Measurements from ENCODE around the gene CAMK2B. TPM values are rescaled to one million over a fixed set of nuclear protein-coding genes. Genes with fewer than 3 reads are reported as not detected.

Gene CAMK2B
- total RNA-seq, 1 donor from 2014 or later = 0.09 TPM

GRCh38 chr7:44218418-44219201 lies 106.8 kb downstream of the CAMK2B start:
- Histone ChIP-seq H2AFZ (replicated peaks) (peak overlapping the region; percentile 20), H3K79me2 (ENCODE audit: low read depth) (no peaks in the 10 kb centered on the region), H3K9me3 (ENCODE audit: low read depth) (no peaks in the 10 kb centered on the region), H3K27ac (peak overlapping the region; percentile 60), H3K27me3 (no peaks in the 10 kb centered on the region), H3K9ac (no peak overlapping the region), H4K20me1 (ENCODE audit: low read depth) (no peaks in the 10 kb centered on the region), H3K4me1 (peaks cover 42% of the 10 kb centered on the region), H3K4me2 (peak overlapping the region; percentile 55), H3K36me3 (no peaks in the 10 kb centered on the region), H3F3A (ENCODE audit: low read depth) (peaks cover 20% of the 10 kb centered on the region), H3K4me3 (no peak overlapping the region)
- Mint-ChIP-seq H3K4me3 (peak overlapping the region; percentile 37), H3K36me3 (peaks cover 2% of the 10 kb centered on the region), H3K27ac (peak overlapping the region; percentile 74), H3K27me3 (ENCODE audit: insufficient read depth, low read depth) (peaks cover 13% of the 10 kb centered on the region), H3K4me1 (peaks cover 53% of the 10 kb centered on the region), H3K9me3 (no peaks in the 10 kb centered on the region)
- peak; percentile 88 for DNase-seq (ENCODE audit: low spot score)
- TF ChIP-seq, protein P1, sequence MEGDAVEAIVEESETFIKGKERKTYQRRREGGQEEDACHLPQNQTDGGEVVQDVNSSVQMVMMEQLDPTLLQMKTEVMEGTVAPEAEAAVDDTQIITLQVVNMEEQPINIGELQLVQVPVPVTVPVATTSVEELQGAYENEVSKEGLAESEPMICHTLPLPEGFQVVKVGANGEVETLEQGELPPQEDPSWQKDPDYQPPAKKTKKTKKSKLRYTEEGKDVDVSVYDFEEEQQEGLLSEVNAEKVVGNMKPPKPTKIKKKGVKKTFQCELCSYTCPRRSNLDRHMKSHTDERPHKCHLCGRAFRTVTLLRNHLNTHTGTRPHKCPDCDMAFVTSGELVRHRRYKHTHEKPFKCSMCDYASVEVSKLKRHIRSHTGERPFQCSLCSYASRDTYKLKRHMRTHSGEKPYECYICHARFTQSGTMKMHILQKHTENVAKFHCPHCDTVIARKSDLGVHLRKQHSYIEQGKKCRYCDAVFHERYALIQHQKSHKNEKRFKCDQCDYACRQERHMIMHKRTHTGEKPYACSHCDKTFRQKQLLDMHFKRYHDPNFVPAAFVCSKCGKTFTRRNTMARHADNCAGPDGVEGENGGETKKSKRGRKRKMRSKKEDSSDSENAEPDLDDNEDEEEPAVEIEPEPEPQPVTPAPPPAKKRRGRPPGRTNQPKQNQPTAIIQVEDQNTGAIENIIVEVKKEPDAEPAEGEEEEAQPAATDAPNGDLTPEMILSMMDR (IDR thresholded peaks at IDR 0.05) = peak; percentile 49
- TF ChIP-seq EZH2phosphoT487 (IDR thresholded peaks at IDR 0.05) (no peak), EZH2 (IDR thresholded peaks at IDR 0.05) (no peak)

DNA sequence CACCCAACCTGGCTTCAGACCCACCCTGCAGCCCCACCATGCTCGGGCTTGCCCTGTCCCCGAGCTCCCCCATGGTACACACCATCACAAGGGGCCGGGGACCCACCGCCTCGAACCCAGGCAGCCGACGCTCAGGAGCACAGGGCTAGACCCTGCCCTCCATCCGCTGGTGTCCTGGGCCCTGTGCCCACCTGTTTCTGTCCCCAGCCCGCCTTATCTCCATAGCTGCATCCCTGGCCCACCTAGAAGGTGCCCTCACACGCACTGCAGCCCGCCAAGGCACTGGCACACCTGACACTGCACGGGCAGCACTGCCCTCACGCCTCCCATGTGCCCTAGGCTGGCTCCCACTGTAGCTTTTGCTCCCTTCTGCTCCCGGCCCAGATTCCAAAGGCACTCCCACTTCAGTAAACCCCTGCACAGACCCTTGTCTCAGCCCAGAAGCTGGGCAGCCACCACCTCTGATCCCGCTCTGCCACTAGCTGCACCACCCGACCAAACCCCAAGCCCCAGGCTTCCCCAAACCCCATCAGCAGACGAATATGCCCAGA lies 107.5 kb downstream of the CAMK2B start:
- peak overlapping the region; percentile 45 for H3K4me2 ChIP-seq
- no peaks in the 10 kb centered on the region for H3K27me3 ChIP-seq
- peak overlapping the region; percentile 20 for H2AFZ ChIP-seq (replicated peaks)
- no peaks in the 10 kb centered on the region for H3K36me3 ChIP-seq
- no peaks in the 10 kb centered on the region for H3K79me2 ChIP-seq (ENCODE audit: low read depth)
- Mint-ChIP-seq H3K9me3 (no peaks in the 10 kb centered on the region), H3K4me3 (peak overlapping the region; percentile 37), H3K36me3 (peaks cover 2% of the 10 kb centered on the region), H3K27ac (peak overlapping the region; percentile 72), H3K27me3 (ENCODE audit: insufficient read depth, low read depth) (peaks cover 11% of the 10 kb centered on the region), H3K4me1 (peaks cover 46% of the 10 kb centered on the region)
- peaks cover 35% of the 10 kb centered on the region for H3K4me1 ChIP-seq
- H4K20me1 ChIP-seq (ENCODE audit: low read depth) = no peaks in the 10 kb centered on the region
- H3K4me3 ChIP-seq = no peak overlapping the region
- H3K9ac ChIP-seq = no peak overlapping the region
- H3K27ac ChIP-seq = no peak overlapping the region
- TF ChIP-seq EZH2 (IDR thresholded peaks at IDR 0.05) = no peak
- TF ChIP-seq, protein P1 (IDR thresholded peaks at IDR 0.05) = no peak
- H3K9me3 ChIP-seq (ENCODE audit: low read depth) = no peaks in the 10 kb centered on the region
- DNase-seq (ENCODE audit: low spot score) = no peak
- peaks cover 22% of the 10 kb centered on the region for H3F3A ChIP-seq (ENCODE audit: low read depth)

DNA sequence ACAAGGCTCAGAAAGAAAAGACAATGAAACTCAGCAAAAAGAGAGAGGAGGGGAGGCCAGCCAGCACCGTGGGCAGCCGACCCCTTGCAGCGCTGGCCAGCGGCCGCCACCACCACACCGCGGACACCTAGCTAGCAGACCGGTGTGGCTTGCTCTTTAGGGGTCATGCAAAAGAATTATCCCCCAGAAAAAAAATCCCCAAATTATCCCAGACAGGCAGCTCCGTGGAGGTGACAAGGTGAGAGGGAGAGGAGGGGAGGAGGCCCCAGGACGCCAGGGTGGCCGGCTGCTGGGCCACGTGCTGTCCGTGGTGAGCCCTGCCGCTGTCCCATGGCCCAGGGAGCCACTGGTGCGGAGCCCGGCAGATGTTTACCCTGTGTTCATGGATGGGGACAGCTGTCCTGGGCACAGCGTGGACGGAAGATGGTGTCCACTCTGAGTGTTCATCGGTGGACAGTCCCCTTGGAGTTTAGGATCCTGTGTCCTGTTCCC lies 108.1 kb downstream of the CAMK2B start:
- H3K9me3 Mint-ChIP-seq = no peaks in the 10 kb centered on the region
- H3F3A ChIP-seq (ENCODE audit: low read depth) = peaks cover 22% of the 10 kb centered on the region
- H3K4me1 ChIP-seq = peaks cover 36% of the 10 kb centered on the region
- no peak overlapping the region for H3K4me3 Mint-ChIP-seq
- TF ChIP-seq EZH2 (IDR thresholded peaks at IDR 0.05) = no peak
- TF ChIP-seq, protein P1 (IDR thresholded peaks at IDR 0.05) = no peak
- TF ChIP-seq EZH2phosphoT487 (IDR thresholded peaks at IDR 0.05) = no peak
- H3K36me3 Mint-ChIP-seq = peaks cover 2% of the 10 kb centered on the region
- H3K4me1 Mint-ChIP-seq = peaks cover 44% of the 10 kb centered on the region
- no peak overlapping the region for H2AFZ ChIP-seq (replicated peaks)
- no peak overlapping the region for H3K27ac ChIP-seq
- no peaks in the 10 kb centered on the region for H3K27me3 ChIP-seq
- H3K4me3 ChIP-seq = no peak overlapping the region
- peak overlapping the region; percentile 25 for H3K27ac Mint-ChIP-seq
- H3K36me3 ChIP-seq = no peaks in the 10 kb centered on the region
- no peak for DNase-seq (ENCODE audit: low spot score)
- no peak overlapping the region for H3K4me2 ChIP-seq
- peaks cover 11% of the 10 kb centered on the region for H3K27me3 Mint-ChIP-seq (ENCODE audit: insufficient read depth, low read depth)
- no peak overlapping the region for H3K9ac ChIP-seq
- H3K9me3 ChIP-seq (ENCODE audit: low read depth) = no peaks in the 10 kb centered on the region
- no peaks in the 10 kb centered on the region for H3K79me2 ChIP-seq (ENCODE audit: low read depth)
- H4K20me1 ChIP-seq (ENCODE audit: low read depth) = no peaks in the 10 kb centered on the region
